WI38 (cell line): ENCODE results near the gene FUT3.

Experiments used
- H3K4me3 ChIP-seq: 2 replicates; pipeline ENCODE4 v1.5.1; 2011; ENCODE audit warnings: low read depth, mild to moderate bottlenecking, control low read depth, low read length
- TF ChIP-seq, protein P1 (sequence below): IDR thresholded peaks from 2 replicates; pipeline ENCODE4 v1.5.1; 2012; ENCODE audit warnings: low read depth, mild to moderate bottlenecking, control low read depth, low read length

The FUT3 gene

DNA sequence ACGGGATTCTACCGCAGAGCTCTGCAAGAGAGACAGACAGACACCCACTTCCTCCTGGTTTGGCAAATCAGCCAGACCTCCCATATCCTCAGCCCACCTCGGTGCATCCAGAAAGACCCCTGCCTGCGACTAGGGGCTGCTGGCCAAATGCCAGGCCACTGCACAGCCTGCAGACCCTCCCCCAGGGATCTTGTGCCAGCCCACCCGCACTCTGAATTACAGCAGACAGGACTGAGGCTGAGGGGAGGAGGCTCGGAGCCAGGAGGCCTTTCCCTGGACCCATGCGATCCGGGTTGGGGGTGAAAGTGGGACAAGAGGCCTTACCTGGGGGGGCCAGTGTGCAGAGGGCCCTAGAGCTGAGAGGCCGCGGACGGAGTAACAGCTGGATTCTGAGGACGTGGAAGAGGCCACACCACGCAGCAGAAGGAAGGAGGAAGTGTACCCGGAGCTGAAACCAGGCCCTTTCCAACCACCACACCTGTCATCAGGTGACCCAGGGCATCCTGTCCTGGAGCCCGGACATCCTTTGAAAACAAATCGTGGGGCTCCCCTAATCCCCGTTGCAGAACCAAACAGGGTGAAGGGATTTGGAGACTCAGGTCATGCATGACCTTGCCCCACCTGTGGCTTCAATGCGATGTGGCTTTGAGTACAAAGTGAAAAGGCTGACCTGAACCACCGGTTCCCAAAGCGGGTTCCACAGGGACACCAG lies 12.7 kb downstream of the FUT3 start:
- TF ChIP-seq, protein P1, sequence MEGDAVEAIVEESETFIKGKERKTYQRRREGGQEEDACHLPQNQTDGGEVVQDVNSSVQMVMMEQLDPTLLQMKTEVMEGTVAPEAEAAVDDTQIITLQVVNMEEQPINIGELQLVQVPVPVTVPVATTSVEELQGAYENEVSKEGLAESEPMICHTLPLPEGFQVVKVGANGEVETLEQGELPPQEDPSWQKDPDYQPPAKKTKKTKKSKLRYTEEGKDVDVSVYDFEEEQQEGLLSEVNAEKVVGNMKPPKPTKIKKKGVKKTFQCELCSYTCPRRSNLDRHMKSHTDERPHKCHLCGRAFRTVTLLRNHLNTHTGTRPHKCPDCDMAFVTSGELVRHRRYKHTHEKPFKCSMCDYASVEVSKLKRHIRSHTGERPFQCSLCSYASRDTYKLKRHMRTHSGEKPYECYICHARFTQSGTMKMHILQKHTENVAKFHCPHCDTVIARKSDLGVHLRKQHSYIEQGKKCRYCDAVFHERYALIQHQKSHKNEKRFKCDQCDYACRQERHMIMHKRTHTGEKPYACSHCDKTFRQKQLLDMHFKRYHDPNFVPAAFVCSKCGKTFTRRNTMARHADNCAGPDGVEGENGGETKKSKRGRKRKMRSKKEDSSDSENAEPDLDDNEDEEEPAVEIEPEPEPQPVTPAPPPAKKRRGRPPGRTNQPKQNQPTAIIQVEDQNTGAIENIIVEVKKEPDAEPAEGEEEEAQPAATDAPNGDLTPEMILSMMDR: no peak
- no peak overlapping the region for H3K4me3 ChIP-seq

DNA sequence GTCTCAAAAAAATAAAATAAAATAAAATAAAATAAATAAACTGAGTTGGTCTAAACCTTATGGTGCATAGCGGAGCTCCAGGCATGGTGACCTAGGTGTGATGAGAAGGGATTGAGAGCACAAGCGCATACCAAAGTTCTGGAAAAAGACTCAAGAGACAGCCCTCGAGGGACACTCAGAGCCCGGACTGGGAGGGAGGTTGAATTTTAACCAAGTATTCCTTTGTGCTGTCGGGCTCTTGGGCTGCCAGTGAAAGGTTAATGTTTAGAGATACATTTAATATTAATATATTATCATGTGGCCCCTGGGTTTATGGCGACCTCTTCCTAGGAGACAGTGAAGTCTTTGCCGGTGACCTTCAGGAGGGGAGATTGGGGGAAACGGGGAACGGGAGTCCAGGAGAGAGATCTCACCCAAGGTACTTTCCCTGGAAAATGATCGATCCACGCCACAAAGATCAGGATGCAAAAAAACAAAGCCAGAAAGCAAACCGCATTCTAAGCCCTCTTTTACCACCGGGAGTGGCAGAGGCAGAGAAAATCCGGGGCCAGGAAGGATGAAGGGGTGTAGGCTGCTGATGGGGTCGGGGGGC lies 13.4 kb downstream of the FUT3 start:
- TF ChIP-seq, protein P1: no peak
- H3K4me3 ChIP-seq: no peak overlapping the region

GRCh38 chr19:5832527-5833216 lies 18.6 kb downstream of the FUT3 start:
- no peak overlapping the region for H3K4me3 ChIP-seq
- TF ChIP-seq, protein P1: no peak

- H3K4me3 ChIP-seq: no peak overlapping the region
- TF ChIP-seq, protein P1: no peak
Measured at GRCh38 chr19:5832061-5832460, 19.2 kb downstream of the FUT3 start.

DNA sequence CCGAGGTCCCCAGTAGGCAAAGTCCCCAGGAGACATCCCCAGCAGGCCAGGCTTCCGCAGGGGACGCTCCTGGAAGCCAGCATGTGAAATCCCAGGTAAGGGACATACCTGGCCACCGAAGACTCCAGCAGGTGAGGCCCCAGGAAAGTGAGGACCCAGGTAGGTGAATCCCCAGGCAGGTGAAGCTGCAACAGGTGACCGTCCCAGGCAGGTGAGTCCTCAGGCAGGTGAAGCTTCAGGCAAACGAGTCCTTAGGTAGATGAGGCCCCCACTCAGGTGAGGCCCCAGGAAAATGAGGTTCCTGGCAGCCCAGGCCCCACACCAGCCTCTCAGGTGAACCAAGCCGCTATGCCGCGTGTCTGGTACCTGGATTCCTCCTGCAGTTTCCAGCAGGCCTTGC lies 20.1 kb downstream of the FUT3 start:
- TF ChIP-seq, protein P1: no peak

GRCh38 chr19:5829567-5830310 lies 21.5 kb downstream of the FUT3 start:
- H3K4me3 ChIP-seq: no peak overlapping the region
- TF ChIP-seq, protein P1: no peak

More for the DNA sequence above, 20.1 kb downstream of the FUT3 start:
- no peak overlapping the region for H3K4me3 ChIP-seq
